Heart left ventricle (tissue), 16 donors: ENCODE data around the gene PCNX3. TPM values are rescaled to one million over a fixed set of nuclear protein-coding genes. Genes with fewer than 3 reads are reported as not detected.

Experiments used
- ATAC-seq, 4 donors: fragments of 200-7000 bp; cut with Tn5 transposase; one replicate each; pipeline ENCODE4 v1.9.1; 2020 to 2022; ENCODE audit warnings: moderate library complexity in 4 of 4, mild to moderate bottlenecking in 3 of 4, moderate number of reproducible peaks in 1 of 4
- DNase-seq, 5 donors: peaks; one replicate each; pipeline ENCODE4 v3.0.0-alpha.2; 2020
- H3K27ac ChIP-seq, 12 donors: fragments of 200-600 bp; sonication (generic) in 4 of 12; one replicate each; pipeline versions ENCODE4 v1.5.0 to v1.8.0; 2016 to 2022; ENCODE audit warnings: mild to moderate bottlenecking in 2 of 12
- H3K27me3 ChIP-seq, 9 donors: fragments of 200-600 bp; sonication (generic) in 2 of 9; one replicate each; pipeline versions ENCODE4 v1.5.1 to v1.8.0; 2016 to 2022; ENCODE audit warnings: mild to moderate bottlenecking in 3 of 9
- H3K36me3 ChIP-seq, 9 donors: fragments of 200-600 bp; sonication (generic) in 2 of 9; one replicate each; pipeline versions ENCODE4 v1.5.0 to v1.8.0; 2018 to 2022; ENCODE audit warnings: mild to moderate bottlenecking in 2 of 9
- H3K4me1 ChIP-seq, 12 donors: fragments of 200-600 bp; sonication (generic) in 4 of 12; one replicate each; pipeline versions ENCODE4 v1.5.0 to v1.8.0; 2016 to 2022; ENCODE audit warnings: mild to moderate bottlenecking in 3 of 12
- H3K4me3 ChIP-seq, 12 donors: fragments of 200-600 bp; sonication (generic) in 4 of 12; one replicate each; pipeline versions ENCODE4 v1.5.0 to v1.8.0; 2017 to 2022; ENCODE audit warnings: mild to moderate bottlenecking in 9 of 12, moderate library complexity in 4 of 12
- H3K9me3 ChIP-seq, 12 donors: fragments of 200-600 bp; sonication (generic) in 4 of 12; one replicate each; pipeline versions ENCODE4 v1.5.0 to v1.8.0; 2016 to 2022; ENCODE audit warnings: mild to moderate bottlenecking in 1 of 12
- POLR2A ChIP-seq, 2 donors: fragments of 450-650 bp; IDR thresholded peaks; one replicate each; pipeline ENCODE4 v1.6.1; 2017; ENCODE audit warnings: antibody characterized with exemption in 2 of 2, mild to moderate bottlenecking in 2 of 2, moderate library complexity in 2 of 2
- WGBS, 4 donors: extraction: QIAGEN DNeasy Blood & Tissue Kit in 2 of 4; methylation state at CpG; one replicate each; pipeline versions ENCODE4 v1.1.5 to v1.1.7; 2013 to 2018; 5-methylcytosine and 5-hydroxymethylcytosine counted together
- intact Hi-C, 10 donors: fragments of 100-400 bp; cut with DNase I; formaldehyde crosslinking; loops; one replicate each; pipeline versions ENCODE4 v1.11.1 to v1.14.2; 2022
- polyA plus RNA-seq, 2 donors: library from polyadenylated mRNA; stranded (reverse); fragments of 200-250 nt; gene quantifications; one replicate each; pipeline ENCODE4 v1.2.3, GENCODE V29; 2013
- total RNA-seq, 9 donors: library from RNA; depleted of rRNA in 2 of 9; stranded (reverse); fragments of >200 nt in 2 of 9; fragmentation: NEBNext Ultra II Directional in 3 of 9; extraction: Animal tissue kit (Norgen Biotek cat#: 25700) in 3 of 9; gene quantifications; one replicate each; pipeline versions ENCODE4 v1.1.0 to v1.2.4, GENCODE V29; 2016 to 2023
- TF ChIP-seq, protein P1 (sequence below), 12 donors: fragments of 200-600 bp; sonication (generic) in 4 of 12; IDR thresholded peaks; one replicate each; pipeline versions ENCODE4 v1.5.0 to v1.8.0; 2018 to 2022; ENCODE audit warnings: antibody characterized with exemption in 12 of 12, mild to moderate bottlenecking in 5 of 12
- donor health status: ischemic (EF 13 %, LVEDD 7.1; RV severe dilation, severe dysfunction).
- donor health status: healthy with polysubstance abuse.
- donor health status: DM: no; HTN: yes; CAD: no.
- donor health status: DM: no; HTN: no; CAD: no.
- donor health status: ischemic (EF 25% LVEDD 6.9; RV normal size, moderate dysfunction).
- donor health status: ischemic (EF 25% LVEDD 5.7; RV mildly dilated, moderate dysfunction).
- donor health status: healthy.
- donor health status: DM: yes; HTN: yes; CAD: no.
- donor health status: ischemic (EF 35%, LVEDD 5.7; RV mildly dilated, moderate dysfunction).
- donor health status: nonischemic (EF 11% LVEDD 7.7; RV severe dilation, severe dysfunction).
- donor health status: DM: yes; HTN: yes; CAD: no.
- donor health status: PGD.
- donor health status: ischemic (EF 29% LVEDD 5.4; RV normal size, mild dysfunction).
- donor health status: nonischemic (EF 23%, LVEDD 6.1; RV moderate dilation, normal function).

Gene PCNX3
- total and polyA plus RNA-seq, 11 donors = 7.1 to 23.4 (median 14.4) TPM

DNA sequence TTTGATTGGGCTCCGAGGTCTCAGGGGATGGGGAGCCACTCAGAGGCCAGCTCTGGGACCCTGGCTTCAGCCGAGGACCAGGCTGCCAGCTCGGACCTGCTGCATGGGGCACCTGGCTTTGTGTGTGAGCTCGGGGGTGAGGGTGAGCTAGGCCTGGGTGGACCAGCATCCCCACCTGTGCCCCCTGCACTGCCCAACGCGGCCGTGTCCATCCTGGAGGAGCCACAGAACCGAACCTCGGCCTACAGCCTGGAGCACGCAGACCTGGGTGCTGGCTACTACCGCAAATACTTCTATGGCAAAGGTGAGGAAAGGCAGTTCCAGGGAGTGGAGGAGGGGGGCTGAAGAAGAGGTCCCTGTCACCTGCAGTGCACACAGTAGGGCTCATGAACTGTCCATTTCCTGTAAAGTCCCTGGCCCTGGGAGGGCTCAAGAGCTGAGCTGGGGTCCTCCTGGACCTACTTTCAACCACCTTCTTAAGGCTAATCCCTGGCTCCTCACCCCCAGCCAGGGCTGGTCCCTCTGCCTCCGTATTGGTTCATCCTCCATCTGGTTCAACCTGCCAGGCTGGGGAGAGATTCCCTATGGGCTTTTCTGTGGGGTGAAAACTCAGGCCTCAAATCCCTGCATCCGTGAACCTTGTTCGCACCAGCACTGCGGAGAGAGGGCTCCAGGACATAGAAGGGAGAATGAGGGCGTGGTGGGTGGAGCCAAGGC, 25.9 kb downstream of the PCNX3 start:
- Histone ChIP-seq H3K4me1 (peaks cover 0 to 68% (median 40%) of the 10 kb centered on the region in 12 donors), H3K4me3 (peak overlapping the region in 10 of 12 donors; percentile 11 to 95 (median 86)), H3K27ac (peak overlapping the region in 11 of 12 donors; percentile 85 to 99 (median 98)), H3K9me3 (no peaks in the 10 kb centered on the region), H3K36me3 (peaks cover 0 to 69% (median 50%) of the 10 kb centered on the region in 9 donors), H3K27me3 (peaks cover 0 to 2% (median 0%) of the 10 kb centered on the region in 9 donors)
- 85 to 93% (median 87%) methylated on average over 14 to 16 of the region's 16 CpGs for WGBS, 4 donors
- ATAC-seq (no peak), DNase-seq (no peak)
- intact Hi-C loops = no loop called here
- no peak for TF ChIP-seq POLR2A (IDR thresholded peaks at IDR 0.05)
- TF ChIP-seq, protein P1, sequence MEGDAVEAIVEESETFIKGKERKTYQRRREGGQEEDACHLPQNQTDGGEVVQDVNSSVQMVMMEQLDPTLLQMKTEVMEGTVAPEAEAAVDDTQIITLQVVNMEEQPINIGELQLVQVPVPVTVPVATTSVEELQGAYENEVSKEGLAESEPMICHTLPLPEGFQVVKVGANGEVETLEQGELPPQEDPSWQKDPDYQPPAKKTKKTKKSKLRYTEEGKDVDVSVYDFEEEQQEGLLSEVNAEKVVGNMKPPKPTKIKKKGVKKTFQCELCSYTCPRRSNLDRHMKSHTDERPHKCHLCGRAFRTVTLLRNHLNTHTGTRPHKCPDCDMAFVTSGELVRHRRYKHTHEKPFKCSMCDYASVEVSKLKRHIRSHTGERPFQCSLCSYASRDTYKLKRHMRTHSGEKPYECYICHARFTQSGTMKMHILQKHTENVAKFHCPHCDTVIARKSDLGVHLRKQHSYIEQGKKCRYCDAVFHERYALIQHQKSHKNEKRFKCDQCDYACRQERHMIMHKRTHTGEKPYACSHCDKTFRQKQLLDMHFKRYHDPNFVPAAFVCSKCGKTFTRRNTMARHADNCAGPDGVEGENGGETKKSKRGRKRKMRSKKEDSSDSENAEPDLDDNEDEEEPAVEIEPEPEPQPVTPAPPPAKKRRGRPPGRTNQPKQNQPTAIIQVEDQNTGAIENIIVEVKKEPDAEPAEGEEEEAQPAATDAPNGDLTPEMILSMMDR (IDR thresholded peaks at IDR 0.05) = no peak

DNA sequence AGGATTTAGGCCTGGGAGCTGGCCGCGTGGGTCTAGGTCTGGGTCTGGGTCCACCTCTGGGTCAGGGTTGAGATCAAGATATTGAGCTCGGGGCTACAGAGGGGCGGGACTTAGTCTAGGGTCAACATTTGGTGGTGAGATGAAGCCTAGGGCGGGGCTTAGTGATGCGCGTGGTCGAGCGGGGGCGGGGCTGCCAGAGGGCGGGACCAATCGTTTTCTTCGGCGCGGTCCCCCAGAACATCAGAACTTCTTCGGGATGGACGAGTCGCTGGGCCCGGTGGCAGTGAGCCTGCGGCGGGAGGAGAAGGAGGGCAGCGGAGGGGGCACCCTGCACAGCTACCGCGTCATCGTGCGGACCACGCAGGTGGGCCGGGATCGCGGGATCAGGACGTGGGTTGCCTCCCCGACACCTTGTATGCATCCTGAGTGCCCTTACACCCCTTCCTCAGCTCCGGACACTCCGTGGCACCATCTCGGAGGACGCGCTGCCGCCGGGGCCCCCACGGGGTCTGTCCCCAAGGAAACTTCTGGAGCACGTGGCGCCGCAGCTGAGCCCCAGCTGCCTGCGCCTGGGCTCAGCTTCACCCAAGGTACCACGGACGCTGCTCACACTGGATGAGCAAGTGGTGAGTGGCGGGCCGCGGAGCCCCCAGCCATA, 26.6 kb downstream of the PCNX3 start:
- intact Hi-C loops = no loop called here
- WGBS, 4 donors = 50 to 67% (median 63%) methylated on average over 39 to 49 of the region's 49 CpGs
- TF ChIP-seq, protein P1 (IDR thresholded peaks at IDR 0.05) = no peak
- TF ChIP-seq POLR2A (IDR thresholded peaks at IDR 0.05) = no peak
- H3K4me3 ChIP-seq = peak overlapping the region in 5 of 12 donors; percentile 84 to 95 (median 92)
- peak overlapping the region in 2 of 12 donors; percentile 85 to 98 for H3K27ac ChIP-seq
- H3K36me3 ChIP-seq = peaks cover 0 to 69% (median 50%) of the 10 kb centered on the region in 9 donors
- H3K9me3 ChIP-seq = no peaks in the 10 kb centered on the region
- no peak for ATAC-seq
- peaks cover 0 to 9% (median 0%) of the 10 kb centered on the region in 9 donors for H3K27me3 ChIP-seq
- H3K4me1 ChIP-seq = peaks cover 0 to 61% (median 37%) of the 10 kb centered on the region in 12 donors
- DNase-seq = no peak

- no peak overlapping the region for H3K4me3 ChIP-seq
- 75 to 80% (median 78%) methylated on average over 6 of the region's 6 CpGs for WGBS, 4 donors
- peaks cover 0 to 48% (median 28%) of the 10 kb centered on the region in 12 donors for H3K4me1 ChIP-seq
- H3K27me3 ChIP-seq = peaks cover 0 to 12% (median 0%) of the 10 kb centered on the region in 9 donors
- ATAC-seq (no peak), DNase-seq (no peak)
- no peak overlapping the region for H3K27ac ChIP-seq
- H3K36me3 ChIP-seq = peaks cover 0 to 83% (median 62%) of the 10 kb centered on the region in 9 donors
- intact Hi-C loops = no loop called here
- TF ChIP-seq, protein P1 (IDR thresholded peaks at IDR 0.05) = no peak
- no peak for TF ChIP-seq POLR2A (IDR thresholded peaks at IDR 0.05)
- no peaks in the 10 kb centered on the region for H3K9me3 ChIP-seq
Observed at GRCh38 chr11:65643971-65644370, 28.4 kb downstream of the PCNX3 start.

DNA sequence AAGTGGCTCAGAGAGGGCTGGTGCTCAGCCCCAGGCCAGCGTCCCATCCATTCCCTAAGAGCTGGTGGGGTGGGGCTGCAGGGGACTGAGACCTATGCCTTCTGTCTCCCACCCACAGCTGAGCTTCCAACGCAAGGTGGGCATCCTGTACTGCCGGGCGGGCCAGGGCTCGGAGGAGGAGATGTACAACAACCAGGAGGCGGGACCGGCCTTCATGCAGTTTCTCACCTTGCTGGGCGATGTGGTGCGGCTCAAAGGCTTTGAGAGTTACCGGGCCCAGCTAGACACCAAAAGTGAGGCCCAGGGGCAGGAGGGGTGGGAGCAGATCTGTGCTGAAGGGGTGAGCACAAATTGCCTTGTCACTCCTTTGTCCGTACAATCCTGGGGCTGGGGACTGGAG, 29.3 kb downstream of the PCNX3 start:
- no peak for ATAC-seq
- intact Hi-C loops = no loop called here
- WGBS, 4 donors = 85 to 95% (median 89%) methylated on average over 10 to 11 of the region's 11 CpGs
- Histone ChIP-seq H3K9me3 (no peaks in the 10 kb centered on the region), H3K4me1 (peaks cover 0 to 47% (median 22%) of the 10 kb centered on the region in 12 donors), H3K4me3 (no peak overlapping the region), H3K27me3 (peaks cover 0 to 12% (median 0%) of the 10 kb centered on the region in 9 donors), H3K36me3 (peaks cover 0 to 88% (median 71%) of the 10 kb centered on the region in 9 donors), H3K27ac (no peak overlapping the region)
- TF ChIP-seq, protein P1 (IDR thresholded peaks at IDR 0.05) = no peak
- TF ChIP-seq POLR2A (IDR thresholded peaks at IDR 0.05) = no peak
- no peak for DNase-seq
